Transverse colon (tissue), 4 donors: ENCODE measurements around the gene SH3RF1. TPM values are rescaled to one million over a fixed set of nuclear protein-coding genes. Genes with fewer than 3 reads are reported as not detected.

Experiments
- DNase-seq: peaks from one replicate; pipeline ENCODE4 v3.0.0-alpha.2; 2019
- H3K27ac ChIP-seq, 4 donors: fragments of 200-600 bp; sonication (generic); 2 replicates each; pipeline ENCODE4 v1.5.1; 2016 to 2018; ENCODE audit warnings: inconsistent platforms in 4 of 4
- H3K27me3 ChIP-seq: fragments of 200-600 bp; sonication (generic); 2 replicates; pipeline ENCODE4 v1.5.1; 2017; ENCODE audit warnings: inconsistent platforms
- H3K36me3 ChIP-seq, 4 donors: fragments of 200-600 bp; sonication (generic); 2 replicates each; pipeline ENCODE4 v1.5.1; 2017 to 2019; ENCODE audit warnings: inconsistent platforms in 4 of 4
- H3K4me1 ChIP-seq, 4 donors: fragments of 200-600 bp; sonication (generic); 2 replicates each; pipeline ENCODE4 v1.5.1; 2017 to 2020; ENCODE audit warnings: inconsistent platforms in 4 of 4
- H3K4me3 ChIP-seq, 4 donors: fragments of 200-600 bp; sonication (generic); 1 replicate in 1 of 4; 2 replicates in 3 of 4; pipeline versions ENCODE4 v1.5.1 to v1.6.1; 2017 to 2019; ENCODE audit warnings: inconsistent platforms in 4 of 4
- H3K9me3 ChIP-seq, 2 donors: fragments of 200-600 bp; sonication (generic); 2 replicates each; pipeline ENCODE4 v1.5.1; 2017 to 2019; ENCODE audit warnings: inconsistent platforms in 2 of 2
- EP300 ChIP-seq: sonication (generic); formaldehyde crosslinking; IDR thresholded peaks from one replicate; pipeline ENCODE4 v1.6.1; 2017; ENCODE audit warnings: antibody characterized with exemption, low read depth
- POLR2A ChIP-seq: fragments of 450-650 bp; IDR thresholded peaks from one replicate; pipeline ENCODE4 v1.6.1; 2016; ENCODE audit warnings: antibody characterized with exemption, mild to moderate bottlenecking, moderate library complexity
- POLR2AphosphoS5 ChIP-seq, 3 donors: sonication (generic); formaldehyde crosslinking; IDR thresholded peaks; one replicate each; pipeline ENCODE4 v1.6.1; 2016; ENCODE audit warnings: antibody characterized with exemption in 3 of 3
- WGBS, 2 donors: methylation state at CpG; one replicate each; pipeline ENCODE4 v1.1.5; 2018; ENCODE audit warnings: low coverage in 1 of 2; 5-methylcytosine and 5-hydroxymethylcytosine counted together
- in situ Hi-C, 4 donors: fragments of 200-750 bp; cut with MboI; loops; one replicate each; pipeline versions ENCODE4 v1.15.0 to v1.15.1; 2017; ENCODE audit warnings: low sequenced_read_pairs in 3 of 4, low pct_ligation_motif_present in 1 of 4, low pct_unique_long_range_greater_than_20kb in 1 of 4
- intact Hi-C: fragments of 100-400 bp; cut with DNase I; formaldehyde crosslinking; loops from one replicate; pipeline ENCODE4 v1.15.1; 2023; ENCODE audit warnings: low total_unique reads
- total RNA-seq, 4 donors: library from RNA; depleted of rRNA; stranded (reverse); fragments of >200 nt; gene quantifications; one replicate each; pipeline ENCODE4 v1.1.0, GENCODE V29; 2016
- TF ChIP-seq, protein P1 (sequence below), 5 experiments: fragments of 200-600 bp in 3 of 5; fragments of 450-650 bp in 2 of 5; sonication (generic) in 3 of 5; IDR thresholded peaks; 1 replicate in 2 of 5; 2 replicates in 3 of 5; pipeline ENCODE4 v1.5.1; 2016 to 2017; ENCODE audit warnings: antibody characterized with exemption in 5 of 5, inconsistent platforms in 3 of 5, mild to moderate bottlenecking in 2 of 5, moderate library complexity in 1 of 5

The SH3RF1 gene
- total RNA-seq, 4 donors from 2014 or later, result 49.0 to 63.4 (median 54.3) TPM

DNA sequence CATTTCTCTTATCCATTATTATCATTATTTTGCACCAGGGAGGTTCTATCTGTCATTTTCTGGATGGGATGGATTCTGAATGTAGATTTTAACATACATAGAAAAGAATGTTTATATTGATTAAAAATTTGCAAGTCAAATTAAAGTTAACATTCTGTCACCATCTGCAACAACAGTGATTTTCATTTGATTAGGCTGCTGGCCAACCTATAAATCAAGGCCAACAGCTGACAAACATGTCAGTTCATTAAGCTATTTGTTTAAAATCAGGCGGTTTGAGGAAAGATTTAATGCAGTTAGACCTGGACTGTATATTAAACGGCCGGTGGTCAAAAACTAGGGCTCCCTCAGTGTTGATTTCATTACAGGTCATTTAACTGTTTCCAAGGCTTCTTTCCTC is 151.2 kb downstream of the SH3RF1 start:
- Histone ChIP-seq H3K36me3 (peaks cover 0 to 17% (median 7%) of the 10 kb centered on the region in 4 donors), H3K4me3 (no peak overlapping the region), H3K27me3 (no peaks in the 10 kb centered on the region), H3K27ac (no peak overlapping the region), H3K9me3 (no peaks in the 10 kb centered on the region), H3K4me1 (peaks cover 0 to 17% (median 8%) of the 10 kb centered on the region in 4 donors)
- no peak for DNase-seq
- intact Hi-C loops, result no loop called here
- WGBS, 2 donors, result 78 to 83% methylated on average over 3 of the region's 3 CpGs
- in situ Hi-C loops, result loop anchor here in 1 of 4 donors (25.0 kb wide), 1 partner anchor 368 kb away; no protein-coding TSS in a partner anchor
- TF ChIP-seq, protein P1, sequence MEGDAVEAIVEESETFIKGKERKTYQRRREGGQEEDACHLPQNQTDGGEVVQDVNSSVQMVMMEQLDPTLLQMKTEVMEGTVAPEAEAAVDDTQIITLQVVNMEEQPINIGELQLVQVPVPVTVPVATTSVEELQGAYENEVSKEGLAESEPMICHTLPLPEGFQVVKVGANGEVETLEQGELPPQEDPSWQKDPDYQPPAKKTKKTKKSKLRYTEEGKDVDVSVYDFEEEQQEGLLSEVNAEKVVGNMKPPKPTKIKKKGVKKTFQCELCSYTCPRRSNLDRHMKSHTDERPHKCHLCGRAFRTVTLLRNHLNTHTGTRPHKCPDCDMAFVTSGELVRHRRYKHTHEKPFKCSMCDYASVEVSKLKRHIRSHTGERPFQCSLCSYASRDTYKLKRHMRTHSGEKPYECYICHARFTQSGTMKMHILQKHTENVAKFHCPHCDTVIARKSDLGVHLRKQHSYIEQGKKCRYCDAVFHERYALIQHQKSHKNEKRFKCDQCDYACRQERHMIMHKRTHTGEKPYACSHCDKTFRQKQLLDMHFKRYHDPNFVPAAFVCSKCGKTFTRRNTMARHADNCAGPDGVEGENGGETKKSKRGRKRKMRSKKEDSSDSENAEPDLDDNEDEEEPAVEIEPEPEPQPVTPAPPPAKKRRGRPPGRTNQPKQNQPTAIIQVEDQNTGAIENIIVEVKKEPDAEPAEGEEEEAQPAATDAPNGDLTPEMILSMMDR (IDR thresholded peaks at IDR 0.05), result no peak
- TF ChIP-seq POLR2A (no peak), POLR2AphosphoS5 (IDR thresholded peaks at IDR 0.05) (no peak), EP300 (no peak)

DNA sequence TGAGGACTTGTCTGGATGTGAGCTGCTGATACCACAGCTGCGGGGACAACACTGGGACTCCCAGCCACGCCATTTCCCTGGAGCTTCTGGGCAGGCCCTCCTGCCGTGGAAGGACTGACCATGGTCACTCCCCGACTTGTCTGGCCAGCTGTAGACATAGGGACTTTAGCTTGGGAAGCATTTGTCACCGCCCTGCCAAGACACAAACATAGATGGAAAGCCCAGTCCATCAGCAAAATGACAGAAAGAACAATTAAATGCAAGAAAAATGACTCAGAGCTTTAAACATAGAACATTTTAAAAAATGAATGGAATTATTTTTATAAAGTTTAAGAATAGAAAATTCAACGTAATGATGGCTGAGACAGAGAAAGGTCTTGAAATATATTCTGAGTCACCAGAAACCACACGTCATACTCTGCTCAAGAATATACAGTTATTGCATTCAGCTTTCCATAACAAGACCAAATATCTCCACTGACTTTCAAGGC is 153.1 kb downstream of the SH3RF1 start:
- H3K9me3 ChIP-seq, result no peaks in the 10 kb centered on the region
- H3K4me3 ChIP-seq, result no peak overlapping the region
- DNase-seq, result no peak
- no peak overlapping the region for H3K27ac ChIP-seq
- 85 to 89% methylated on average over 5 to 7 of the region's 7 CpGs for WGBS, 2 donors
- TF ChIP-seq POLR2AphosphoS5 (IDR thresholded peaks at IDR 0.05), result no peak
- no peak for TF ChIP-seq EP300
- TF ChIP-seq, protein P1 (IDR thresholded peaks at IDR 0.05), result no peak
- TF ChIP-seq POLR2A, result no peak
- intact Hi-C loops, result no loop called here
- H3K4me1 ChIP-seq, result peaks cover 0 to 25% (median 17%) of the 10 kb centered on the region in 4 donors
- H3K27me3 ChIP-seq, result no peaks in the 10 kb centered on the region
- peaks cover 0 to 22% (median 7%) of the 10 kb centered on the region in 4 donors for H3K36me3 ChIP-seq
- in situ Hi-C loops, result loop anchor here in 1 of 4 donors (25.0 kb wide), 1 partner anchor 370 kb away; no protein-coding TSS in a partner anchor

DNA sequence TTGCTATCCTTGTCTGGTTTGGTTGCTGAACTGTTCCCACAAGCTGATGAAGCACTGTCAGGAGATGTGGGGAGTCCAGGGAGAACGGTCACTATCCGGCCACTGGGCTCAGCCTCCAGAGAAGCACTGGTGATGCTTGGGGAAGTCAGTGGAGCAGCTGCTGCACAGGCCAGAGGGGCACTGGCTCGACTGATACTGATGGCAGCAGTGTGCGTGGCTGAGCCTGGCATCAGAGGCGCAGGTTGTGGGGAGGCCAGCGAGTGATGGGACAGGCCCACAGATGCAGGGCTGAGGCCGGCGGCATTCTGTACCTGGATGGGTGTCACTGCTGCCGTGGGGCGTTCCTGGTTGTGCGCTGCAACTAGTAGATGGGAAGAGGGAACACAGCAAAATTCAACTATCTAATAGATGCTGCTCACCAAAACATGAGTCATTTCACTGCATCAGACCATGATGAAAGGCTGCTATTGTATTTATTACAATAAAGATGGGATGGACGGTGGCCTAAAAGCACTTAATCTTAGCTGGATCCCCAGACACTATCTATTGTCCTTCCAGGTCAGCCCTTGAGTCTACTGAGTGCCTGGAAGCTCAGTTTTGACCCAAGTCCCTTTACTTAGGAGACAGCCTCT is 154.4 kb downstream of the SH3RF1 start:
- H3K27ac ChIP-seq, result peak overlapping the region in 1 of 4 donors; percentile 51
- intact Hi-C loops, result no loop called here
- H3K4me1 ChIP-seq, result peaks cover 0 to 25% (median 17%) of the 10 kb centered on the region in 4 donors
- no peaks in the 10 kb centered on the region for H3K27me3 ChIP-seq
- TF ChIP-seq, protein P1 (IDR thresholded peaks at IDR 0.05), result no peak
- TF ChIP-seq POLR2AphosphoS5 (IDR thresholded peaks at IDR 0.05) (no peak), EP300 (no peak), POLR2A (no peak)
- in situ Hi-C loops, result loop anchor here in 1 of 4 donors (25.0 kb wide), 1 partner anchor 371 kb away; no protein-coding TSS in a partner anchor
- peaks cover 0 to 23% (median 4%) of the 10 kb centered on the region in 4 donors for H3K36me3 ChIP-seq
- no peaks in the 10 kb centered on the region for H3K9me3 ChIP-seq
- WGBS, 2 donors, result 89% methylated on average over 12 of the region's 12 CpGs; no CpG with 5 or more reads in 1 of the 2 donors
- no peak for DNase-seq
- no peak overlapping the region for H3K4me3 ChIP-seq

DNA sequence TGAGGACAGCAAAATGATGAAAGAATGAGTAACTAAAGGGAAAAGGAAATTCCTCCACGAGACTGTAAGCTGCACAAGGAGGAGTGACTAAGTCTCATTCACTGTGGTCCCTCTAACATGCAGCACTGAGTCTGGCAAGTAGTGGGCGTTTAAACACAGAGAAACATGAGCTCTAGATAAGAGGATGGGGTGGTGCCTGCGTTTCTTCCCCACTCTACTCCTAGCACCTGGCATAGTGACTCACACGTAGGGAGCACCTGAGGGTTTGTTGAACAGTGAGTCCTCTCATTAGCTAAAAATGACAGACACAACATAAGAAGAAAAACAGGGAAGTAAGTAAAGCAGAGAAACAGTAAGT is 154.9 kb downstream of the SH3RF1 start:
- 30% methylated on average over 2 to 4 of the region's 4 CpGs for WGBS, 2 donors
- H3K36me3 ChIP-seq, result peaks cover 0 to 25% (median 3%) of the 10 kb centered on the region in 4 donors
- H3K9me3 ChIP-seq, result no peaks in the 10 kb centered on the region
- H3K27me3 ChIP-seq, result no peaks in the 10 kb centered on the region
- intact Hi-C loops (no loop called here), in situ Hi-C loops (loop anchor here in 1 of 4 donors (25.0 kb wide), 1 partner anchor 371 kb away; no protein-coding TSS in a partner anchor)
- TF ChIP-seq, protein P1 (IDR thresholded peaks at IDR 0.05), result no peak
- TF ChIP-seq EP300, result no peak
- peaks cover 0 to 25% (median 17%) of the 10 kb centered on the region in 4 donors for H3K4me1 ChIP-seq
- DNase-seq, result peak; percentile 19
- H3K27ac ChIP-seq, result peak overlapping the region in 1 of 4 donors; percentile 51
- H3K4me3 ChIP-seq, result no peak overlapping the region
